ENCODE measurements around the gene NRM. TPM values are rescaled to one million over a fixed set of nuclear protein-coding genes. Genes with fewer than 3 reads are reported as not detected.

NRM gene
- total and polyA plus RNA-seq, 2 of the 13 experiments (the other 11 are each of a cell fraction or from before 2014, with no cell fraction given): 12.5 to 16.0 TPM

DNA sequence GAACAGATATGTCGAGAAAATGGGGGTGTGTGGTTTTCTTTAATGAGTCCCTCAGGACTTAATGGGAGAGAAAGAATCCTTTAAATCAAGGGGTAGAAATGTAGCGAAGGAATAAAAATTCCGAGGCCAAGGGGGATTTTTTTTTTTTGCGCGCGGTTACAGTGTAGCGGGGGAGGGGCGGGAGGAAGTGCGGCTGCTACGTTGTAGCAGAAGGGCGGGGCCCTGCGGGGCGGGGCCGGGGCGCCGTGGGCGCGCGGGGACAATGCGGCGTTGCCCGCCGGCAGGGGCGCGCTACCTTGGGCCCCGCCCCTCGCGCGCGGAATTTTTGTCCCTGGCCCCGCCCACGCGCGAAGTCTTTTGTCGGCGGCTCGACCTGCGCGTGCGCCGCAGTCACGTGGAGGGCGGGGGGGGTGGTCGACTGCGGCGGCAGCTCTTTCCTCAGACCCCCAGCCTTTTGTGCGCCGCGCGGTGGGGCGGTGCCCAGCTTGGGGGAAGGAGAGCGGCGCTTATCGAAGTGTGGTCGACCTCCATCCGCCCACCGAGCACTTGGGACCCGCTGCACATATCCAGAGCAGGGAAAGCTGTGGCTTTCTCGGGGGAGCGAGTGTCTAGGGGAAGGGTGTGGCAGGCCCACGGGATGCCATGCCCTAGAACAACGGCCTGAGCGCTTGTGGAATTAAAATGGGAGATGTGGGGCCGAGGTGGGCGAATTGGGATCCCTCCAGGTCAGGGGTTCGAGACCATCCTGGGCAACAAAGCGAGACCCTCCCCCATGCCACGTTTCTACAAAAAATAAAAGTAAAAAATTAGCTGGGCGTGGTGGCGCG, 30.6 kb upstream of the NRM start (continued):
- TF ChIP-seq, protein P1, sequence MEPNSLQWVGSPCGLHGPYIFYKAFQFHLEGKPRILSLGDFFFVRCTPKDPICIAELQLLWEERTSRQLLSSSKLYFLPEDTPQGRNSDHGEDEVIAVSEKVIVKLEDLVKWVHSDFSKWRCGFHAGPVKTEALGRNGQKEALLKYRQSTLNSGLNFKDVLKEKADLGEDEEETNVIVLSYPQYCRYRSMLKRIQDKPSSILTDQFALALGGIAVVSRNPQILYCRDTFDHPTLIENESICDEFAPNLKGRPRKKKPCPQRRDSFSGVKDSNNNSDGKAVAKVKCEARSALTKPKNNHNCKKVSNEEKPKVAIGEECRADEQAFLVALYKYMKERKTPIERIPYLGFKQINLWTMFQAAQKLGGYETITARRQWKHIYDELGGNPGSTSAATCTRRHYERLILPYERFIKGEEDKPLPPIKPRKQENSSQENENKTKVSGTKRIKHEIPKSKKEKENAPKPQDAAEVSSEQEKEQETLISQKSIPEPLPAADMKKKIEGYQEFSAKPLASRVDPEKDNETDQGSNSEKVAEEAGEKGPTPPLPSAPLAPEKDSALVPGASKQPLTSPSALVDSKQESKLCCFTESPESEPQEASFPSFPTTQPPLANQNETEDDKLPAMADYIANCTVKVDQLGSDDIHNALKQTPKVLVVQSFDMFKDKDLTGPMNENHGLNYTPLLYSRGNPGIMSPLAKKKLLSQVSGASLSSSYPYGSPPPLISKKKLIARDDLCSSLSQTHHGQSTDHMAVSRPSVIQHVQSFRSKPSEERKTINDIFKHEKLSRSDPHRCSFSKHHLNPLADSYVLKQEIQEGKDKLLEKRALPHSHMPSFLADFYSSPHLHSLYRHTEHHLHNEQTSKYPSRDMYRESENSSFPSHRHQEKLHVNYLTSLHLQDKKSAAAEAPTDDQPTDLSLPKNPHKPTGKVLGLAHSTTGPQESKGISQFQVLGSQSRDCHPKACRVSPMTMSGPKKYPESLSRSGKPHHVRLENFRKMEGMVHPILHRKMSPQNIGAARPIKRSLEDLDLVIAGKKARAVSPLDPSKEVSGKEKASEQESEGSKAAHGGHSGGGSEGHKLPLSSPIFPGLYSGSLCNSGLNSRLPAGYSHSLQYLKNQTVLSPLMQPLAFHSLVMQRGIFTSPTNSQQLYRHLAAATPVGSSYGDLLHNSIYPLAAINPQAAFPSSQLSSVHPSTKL (CRISPR knock-in tag; IDR thresholded peaks at IDR 0.05): peak; percentile 69; the same call in 1 of the 2 replicates
- TF ChIP-seq ZNF20 (CRISPR knock-in tag; IDR thresholded peaks at IDR 0.05) (no peak), CEBPG (CRISPR knock-in tag; IDR thresholded peaks at IDR 0.05) (no peak), ZNF256 (CRISPR knock-in tag; conservative IDR thresholded peaks at IDR 0.05) (peak; percentile 40; the same call in 1 of the 2 replicates), NCOA5 (CRISPR knock-in tag; IDR thresholded peaks at IDR 0.05) (no peak), JUN (CRISPR knock-in tag; IDR thresholded peaks at IDR 0.05) (no peak), ZNF644 (CRISPR knock-in tag; IDR thresholded peaks at IDR 0.05; ENCODE audit: low read depth) (no peak), ZFP36 (IDR thresholded peaks at IDR 0.05; ENCODE audit: borderline replicate concordance, low read depth, low read length, partially characterized antibody) (no peak), U2AF1 (optimal IDR thresholded peaks at IDR 0.05; ENCODE audit: low read depth, low read length) (no peak), SUZ12 (IDR thresholded peaks at IDR 0.05; ENCODE audit: low read depth, low read length) (no peak), REPIN1 (CRISPR knock-in tag; IDR thresholded peaks at IDR 0.05; ENCODE audit: borderline replicate concordance, low read depth) (peak; percentile 73), GRHL1 (CRISPR knock-in tag; conservative IDR thresholded peaks at IDR 0.05) (no peak), ZNF10 (CRISPR knock-in tag; IDR thresholded peaks at IDR 0.05; ENCODE audit: borderline replicate concordance, low read depth) (no peak), ELK4 (CRISPR knock-in tag; IDR thresholded peaks at IDR 0.05; ENCODE audit: borderline replicate concordance) (no peak)
- TF ChIP-seq, protein P2, sequence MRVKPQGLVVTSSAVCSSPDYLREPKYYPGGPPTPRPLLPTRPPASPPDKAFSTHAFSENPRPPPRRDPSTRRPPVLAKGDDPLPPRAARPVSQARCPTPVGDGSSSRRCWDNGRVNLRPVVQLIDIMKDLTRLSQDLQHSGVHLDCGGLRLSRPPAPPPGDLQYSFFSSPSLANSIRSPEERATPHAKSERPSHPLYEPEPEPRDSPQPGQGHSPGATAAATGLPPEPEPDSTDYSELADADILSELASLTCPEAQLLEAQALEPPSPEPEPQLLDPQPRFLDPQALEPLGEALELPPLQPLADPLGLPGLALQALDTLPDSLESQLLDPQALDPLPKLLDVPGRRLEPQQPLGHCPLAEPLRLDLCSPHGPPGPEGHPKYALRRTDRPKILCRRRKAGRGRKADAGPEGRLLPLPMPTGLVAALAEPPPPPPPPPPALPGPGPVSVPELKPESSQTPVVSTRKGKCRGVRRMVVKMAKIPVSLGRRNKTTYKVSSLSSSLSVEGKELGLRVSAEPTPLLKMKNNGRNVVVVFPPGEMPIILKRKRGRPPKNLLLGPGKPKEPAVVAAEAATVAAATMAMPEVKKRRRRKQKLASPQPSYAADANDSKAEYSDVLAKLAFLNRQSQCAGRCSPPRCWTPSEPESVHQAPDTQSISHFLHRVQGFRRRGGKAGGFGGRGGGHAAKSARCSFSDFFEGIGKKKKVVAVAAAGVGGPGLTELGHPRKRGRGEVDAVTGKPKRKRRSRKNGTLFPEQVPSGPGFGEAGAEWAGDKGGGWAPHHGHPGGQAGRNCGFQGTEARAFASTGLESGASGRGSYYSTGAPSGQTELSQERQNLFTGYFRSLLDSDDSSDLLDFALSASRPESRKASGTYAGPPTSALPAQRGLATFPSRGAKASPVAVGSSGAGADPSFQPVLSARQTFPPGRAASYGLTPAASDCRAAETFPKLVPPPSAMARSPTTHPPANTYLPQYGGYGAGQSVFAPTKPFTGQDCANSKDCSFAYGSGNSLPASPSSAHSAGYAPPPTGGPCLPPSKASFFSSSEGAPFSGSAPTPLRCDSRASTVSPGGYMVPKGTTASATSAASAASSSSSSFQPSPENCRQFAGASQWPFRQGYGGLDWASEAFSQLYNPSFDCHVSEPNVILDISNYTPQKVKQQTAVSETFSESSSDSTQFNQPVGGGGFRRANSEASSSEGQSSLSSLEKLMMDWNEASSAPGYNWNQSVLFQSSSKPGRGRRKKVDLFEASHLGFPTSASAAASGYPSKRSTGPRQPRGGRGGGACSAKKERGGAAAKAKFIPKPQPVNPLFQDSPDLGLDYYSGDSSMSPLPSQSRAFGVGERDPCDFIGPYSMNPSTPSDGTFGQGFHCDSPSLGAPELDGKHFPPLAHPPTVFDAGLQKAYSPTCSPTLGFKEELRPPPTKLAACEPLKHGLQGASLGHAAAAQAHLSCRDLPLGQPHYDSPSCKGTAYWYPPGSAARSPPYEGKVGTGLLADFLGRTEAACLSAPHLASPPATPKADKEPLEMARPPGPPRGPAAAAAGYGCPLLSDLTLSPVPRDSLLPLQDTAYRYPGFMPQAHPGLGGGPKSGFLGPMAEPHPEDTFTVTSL (CRISPR knock-in tag; IDR thresholded peaks at IDR 0.05; ENCODE audit: borderline replicate concordance): no peak

All from HepG2 (cell line).